IPS-15b (cell line): ENCODE data around the gene CANX.
"Not testable (repeated sequence)": the region's sequence is repeated elsewhere in the genome, so short reads cannot be mapped to it uniquely, and the experiment has no call there.

ENCODE experiments used
- H3K27me3 ChIP-seq: one replicate; pipeline ENCODE4 v1.6.1; 2013; ENCODE audit warnings: low read length; ENCODE audit not compliant: control insufficient read depth, insufficient read depth
- H3K36me3 ChIP-seq: one replicate; pipeline ENCODE4 v1.6.1; 2013; ENCODE audit warnings: low read length; ENCODE audit not compliant: control insufficient read depth, insufficient read depth
- H3K4me1 ChIP-seq: one replicate; pipeline ENCODE4 v1.6.1; 2013; ENCODE audit warnings: mild to moderate bottlenecking, low read length; ENCODE audit not compliant: control insufficient read depth, insufficient read depth
- H3K4me3 ChIP-seq: one replicate; pipeline ENCODE4 v1.5.1; 2013; ENCODE audit warnings: low read depth, low read length
- H3K9ac ChIP-seq: one replicate; pipeline ENCODE4 v1.6.1; 2013; ENCODE audit warnings: low read depth, mild to moderate bottlenecking, low read length
- H3K9me3 ChIP-seq: one replicate; pipeline ENCODE4 v1.6.1; 2013; ENCODE audit warnings: mild to moderate bottlenecking, low read length; ENCODE audit not compliant: control insufficient read depth, insufficient read depth

The CANX gene

DNA sequence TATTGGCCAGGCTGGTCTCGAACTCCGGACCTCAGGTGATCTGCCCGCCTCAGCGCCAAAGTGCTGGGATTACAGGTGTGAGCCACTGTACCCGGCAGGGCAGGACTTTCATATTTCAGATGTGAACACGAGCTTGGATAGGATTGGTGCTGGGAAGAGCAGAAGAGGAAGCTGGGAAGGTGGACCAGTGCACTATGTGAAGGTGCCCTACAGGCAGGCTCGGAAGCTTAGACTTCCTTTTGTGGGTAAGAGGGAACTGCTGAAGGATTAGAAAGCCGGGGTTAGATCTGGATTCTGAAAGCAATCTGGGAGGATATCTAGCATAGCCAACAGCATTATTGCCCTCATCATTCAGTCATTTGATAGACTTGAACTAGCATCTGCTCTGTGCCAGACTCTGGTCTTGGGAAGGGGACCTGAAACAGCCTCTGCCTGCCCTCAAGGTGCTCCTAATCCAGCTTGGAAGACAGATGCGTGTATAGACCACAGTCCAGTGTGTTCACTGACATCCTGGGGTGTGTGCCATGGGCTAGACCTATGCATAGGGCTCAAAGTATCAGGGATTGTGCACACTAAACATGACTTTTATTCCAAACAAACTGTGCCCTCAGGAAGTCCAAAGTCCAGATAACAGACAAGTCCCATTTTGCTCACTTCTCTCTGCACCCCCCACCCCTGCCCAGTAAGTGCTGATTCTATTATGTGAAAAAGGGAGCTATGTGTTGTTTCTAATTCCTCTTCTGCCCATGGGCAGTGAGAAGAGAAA, 18.6 kb upstream of the CANX start:
- Histone ChIP-seq H3K27me3 (no peaks in the 10 kb centered on the region), H3K4me1 (no peaks in the 10 kb centered on the region), H3K9ac (no peak overlapping the region), H3K9me3 (no peaks in the 10 kb centered on the region), H3K36me3 (no peaks in the 10 kb centered on the region), H3K4me3 (no peak overlapping the region)

GRCh38 chr5:179680780-179681401, 17.9 kb upstream of the CANX start, which contains the start of gene CBY3:
TSS of gene CBY3 (minus strand) at chr5:179681034. CDS start at chr5:179680918, 116 bp downstream.
- Histone ChIP-seq H3K9me3 (no peaks in the 10 kb centered on the region), H3K4me3 (no peak within 1 kb of the TSS), H3K36me3 (no peaks in the 10 kb centered on the region), H3K9ac (no peak within 1 kb of the TSS), H3K4me1 (no peaks in the 10 kb centered on the region), H3K27me3 (no peaks in the 10 kb centered on the region)

DNA sequence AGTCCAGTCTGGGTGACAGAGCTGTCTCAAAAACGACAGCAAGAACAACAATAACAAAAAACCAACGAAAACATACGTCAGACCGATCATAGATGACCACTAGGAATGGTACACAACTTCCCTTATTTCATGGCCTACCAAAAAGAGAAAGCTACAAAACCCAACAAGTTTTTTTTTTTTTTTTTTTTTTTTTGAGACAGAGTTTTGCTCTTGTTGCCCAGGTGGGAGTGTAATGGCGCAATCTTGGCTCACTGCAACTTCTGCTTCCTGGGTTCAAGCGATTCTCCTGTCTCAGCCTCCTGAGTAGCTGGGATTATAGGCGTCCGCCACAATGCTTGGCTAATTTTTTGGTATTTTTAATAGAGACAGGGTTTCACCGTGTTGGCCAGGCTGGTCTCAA, 9.6 kb upstream of the CANX start:
- not testable (repeated sequence) for H3K27me3 ChIP-seq, H3K9me3 ChIP-seq, H3K36me3 ChIP-seq, H3K4me3 ChIP-seq, H3K9ac ChIP-seq, H3K4me1 ChIP-seq

DNA sequence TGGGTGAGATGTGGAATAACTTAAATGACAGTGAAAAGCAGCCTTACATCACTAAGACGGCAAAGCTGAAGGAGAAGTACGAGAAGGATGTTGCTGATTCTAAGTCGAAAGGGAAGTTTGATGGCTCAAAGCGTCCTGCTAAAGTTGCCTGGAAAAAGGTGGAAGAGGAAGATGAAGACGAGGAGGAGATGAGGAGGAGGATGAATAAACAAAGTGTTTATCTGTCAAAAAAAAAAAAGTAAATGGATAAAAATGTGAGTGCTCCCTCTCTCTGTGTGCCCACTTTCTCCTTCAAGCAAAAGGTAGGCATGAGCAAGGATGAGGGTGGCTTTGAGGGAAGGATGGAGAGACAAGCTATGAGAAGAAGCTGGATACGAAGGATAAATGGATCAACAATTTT, 4.2 kb upstream of the CANX start:
- no peak overlapping the region for H3K4me3 ChIP-seq
- H3K27me3 ChIP-seq: no peaks in the 10 kb centered on the region
- H3K36me3 ChIP-seq: no peaks in the 10 kb centered on the region
- H3K4me1 ChIP-seq: no peaks in the 10 kb centered on the region
- H3K9me3 ChIP-seq: no peaks in the 10 kb centered on the region
- H3K9ac ChIP-seq: no peak overlapping the region

DNA sequence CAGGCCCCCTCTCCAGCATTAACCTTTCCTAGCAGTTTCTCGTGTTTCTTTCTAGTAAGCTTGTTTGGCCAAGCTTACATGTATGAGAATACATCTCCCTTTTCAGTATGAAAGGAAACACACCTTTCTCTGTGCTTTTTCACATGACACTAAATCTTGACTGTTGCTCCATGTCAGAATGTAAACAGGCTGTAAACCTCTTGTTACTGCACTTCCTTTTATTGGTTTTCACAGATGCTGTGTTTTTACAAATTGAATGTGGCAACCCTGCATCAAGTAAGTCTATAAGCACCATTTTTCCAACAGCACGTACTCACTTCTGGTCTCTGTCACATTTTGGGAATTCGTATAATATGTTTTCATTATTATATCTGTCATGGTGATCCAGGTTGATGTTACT, 2.2 kb upstream of the CANX start:
- Histone ChIP-seq H3K27me3 (no peaks in the 10 kb centered on the region), H3K36me3 (no peaks in the 10 kb centered on the region), H3K4me3 (no peak overlapping the region), H3K4me1 (peaks cover 2% of the 10 kb centered on the region), H3K9me3 (no peaks in the 10 kb centered on the region), H3K9ac (no peak overlapping the region)

- Histone ChIP-seq H3K36me3 (no peaks in the 10 kb centered on the region), H3K27me3 (no peaks in the 10 kb centered on the region), H3K4me3 (no peak overlapping the region), H3K9ac (no peak overlapping the region), H3K4me1 (peaks cover 2% of the 10 kb centered on the region), H3K9me3 (no peaks in the 10 kb centered on the region)
Measured at GRCh38 chr5:179697108-179697507, 1.7 kb upstream of the CANX start.

DNA sequence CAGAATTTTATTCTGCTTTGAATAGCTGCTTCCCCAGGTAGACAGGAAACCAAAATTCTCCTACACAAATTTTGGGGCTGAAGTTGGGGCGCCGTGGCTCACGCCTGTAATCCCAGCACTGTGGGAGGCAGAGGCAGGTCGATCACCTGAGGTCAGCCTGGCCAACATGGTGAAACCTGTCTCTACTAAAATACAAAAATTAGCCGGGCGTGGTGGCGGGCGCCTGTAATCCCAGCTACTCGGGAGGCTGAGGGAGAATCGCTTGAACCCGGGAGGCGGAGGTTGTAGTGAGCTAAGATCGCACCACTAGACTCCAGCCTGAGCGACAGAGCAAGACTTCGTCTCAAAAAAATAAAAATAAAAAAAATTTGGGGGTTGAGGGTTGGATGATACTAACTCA, 1.2 kb upstream of the CANX start:
- not testable (repeated sequence) for H3K9me3 ChIP-seq, H3K36me3 ChIP-seq, H3K27me3 ChIP-seq, H3K4me1 ChIP-seq
- Histone ChIP-seq H3K4me3 (peak overlapping the region; percentile 89), H3K9ac (peak overlapping the region; percentile 97)

- Histone ChIP-seq H3K4me1 (peaks cover 2% of the 10 kb centered on the region), H3K4me3 (peak overlapping the region; percentile 98)
Measured at GRCh38 chr5:179697993-179698934, 503 bp upstream of the CANX start.

DNA sequence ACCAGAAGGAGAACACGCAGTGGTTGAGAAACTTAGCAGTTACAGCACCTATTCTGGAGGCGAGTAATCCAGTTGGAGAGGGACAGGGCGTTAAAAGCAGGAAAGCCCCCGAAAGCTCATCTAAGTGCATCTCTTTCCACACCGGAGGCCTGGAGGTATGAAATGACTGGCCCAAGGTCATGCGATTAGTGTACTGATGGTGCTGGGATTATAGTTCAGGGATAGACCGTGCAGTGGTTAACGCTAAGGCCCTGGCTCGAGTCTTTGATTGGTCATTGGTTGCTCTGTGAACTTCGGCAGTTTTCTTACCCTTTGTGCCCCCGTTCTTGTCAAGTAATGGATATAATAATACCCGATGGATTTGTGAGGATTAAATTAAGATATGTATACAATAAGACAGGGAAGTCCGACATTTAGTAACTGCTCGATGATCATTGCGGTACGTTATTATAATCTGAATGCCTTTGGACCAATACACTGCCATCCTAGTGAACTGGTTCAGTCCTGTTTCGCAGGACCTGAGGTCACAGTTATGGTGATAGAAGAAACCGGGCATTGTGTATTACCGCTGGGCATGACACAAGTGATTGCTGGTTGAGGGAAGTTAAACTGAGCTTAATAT, 960 bp downstream of the CANX start:
- Histone ChIP-seq H3K9ac (peak overlapping the region; percentile 96), H3K36me3 (peaks cover 2% of the 10 kb centered on the region), H3K4me3 (peak overlapping the region; percentile 98), H3K9me3 (no peaks in the 10 kb centered on the region), H3K4me1 (peaks cover 8% of the 10 kb centered on the region), H3K27me3 (no peaks in the 10 kb centered on the region)

More at GRCh38 chr5:179697993-179698934, 503 bp upstream of the CANX start:
- Histone ChIP-seq H3K27me3 (no peaks in the 10 kb centered on the region), H3K36me3 (peaks cover under 1% of the 10 kb centered on the region), H3K9ac (peak overlapping the region; percentile 97), H3K9me3 (no peaks in the 10 kb centered on the region)

DNA sequence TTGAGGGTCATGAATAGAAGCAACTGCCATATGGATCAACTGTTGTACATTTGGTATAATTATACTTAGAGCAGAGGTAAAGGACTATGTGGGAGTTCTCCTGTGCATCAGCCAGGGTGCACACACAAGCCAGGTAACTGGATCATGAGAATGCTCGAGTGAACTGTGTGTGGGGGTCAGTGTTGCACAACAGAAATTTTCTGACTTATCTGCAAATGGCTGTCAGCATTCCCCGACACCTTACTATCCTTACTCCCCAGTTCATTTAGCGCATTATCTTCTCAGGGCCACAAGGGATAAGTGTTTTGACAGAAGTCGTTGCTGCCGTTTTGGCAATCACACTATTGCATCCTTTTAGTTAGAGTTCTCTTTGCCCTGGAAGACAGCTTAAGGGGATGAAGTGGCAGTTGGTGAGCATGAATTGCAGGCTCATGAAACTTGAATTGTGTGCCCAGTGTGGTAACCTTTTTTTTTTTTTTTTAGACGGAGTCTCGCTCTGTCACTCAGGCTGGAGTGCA, 1.7 kb downstream of the CANX start:
- H3K9me3 ChIP-seq: no peaks in the 10 kb centered on the region
- peaks cover 2% of the 10 kb centered on the region for H3K36me3 ChIP-seq
- peak overlapping the region; percentile 98 for H3K4me3 ChIP-seq
- peaks cover 10% of the 10 kb centered on the region for H3K4me1 ChIP-seq
- H3K27me3 ChIP-seq: no peaks in the 10 kb centered on the region
- no peak overlapping the region for H3K9ac ChIP-seq

GRCh38 chr5:179716286-179716685, 17.5 kb downstream of the CANX start:
- H3K36me3 ChIP-seq: peaks cover 60% of the 10 kb centered on the region

More at GRCh38 chr5:179716286-179716685, 17.5 kb downstream of the CANX start:
- Histone ChIP-seq H3K4me3 (no peak overlapping the region), H3K27me3 (no peaks in the 10 kb centered on the region), H3K9ac (no peak overlapping the region), H3K9me3 (no peaks in the 10 kb centered on the region), H3K4me1 (no peaks in the 10 kb centered on the region)
